K562 (cell line): ENCODE results near the gene MLLT3. TPM values are rescaled to one million over a fixed set of nuclear protein-coding genes. Genes with fewer than 3 reads are reported as not detected.

Source experiments
- ATAC-seq: fragments of 200-7000 bp; cut with Tn5 transposase; 3 replicates; pipeline ENCODE4 v1.9.1; 2020; ENCODE audit warnings: moderate library complexity
- BruUV-seq: library from RNA; stranded (reverse); fragments of 400-500 nt; replicated peaks from 2 replicates; lab custom pipeline; 2021; lab: Mats Ljungman, UMichigan
- CTCF ChIA-PET: fragments of 300-600 bp; formaldehyde crosslinking; extraction: SDS; loops from one replicate; lab custom pipeline; 2021; ENCODE audit warnings: low intra/inter-chr PET ratio; lab: Yijun Ruan, JAX
- POLR2A ChIA-PET: fragments of 300-600, 350-650 bp; sonication (Branson Sonifier 250); formaldehyde crosslinking; extraction: SDS; loops from one replicate; lab custom pipeline; 2021; ENCODE audit warnings: antibody characterized with exemption, inconsistent platforms; lab: Yijun Ruan, JAX
- DNase-seq, 4 experiments: peaks; one replicate each; pipeline versions ENCODE4 v3.0.0 to v3.0.0-alpha.2; 2011 to 2018; ENCODE audit warnings: low spot score in 3 of 4, mixed read lengths in 3 of 4; ENCODE audit errors: extremely low read depth in 1 of 4
- FAIRE-seq: peaks from 2 replicates; lab custom pipeline; 2011; peaks lifted over from hg19 to GRCh38; lab: Jason Lieb, UNC
- H2AFZ ChIP-seq: 2 replicates; pipeline ENCODE4 v1.6.0; 2011; ENCODE audit warnings: low read depth, low read length, control low read depth, inconsistent platforms
- H3K27ac ChIP-seq: fragments of 200-600 bp; 3 replicates; pipeline ENCODE4 v1.8.0; 2011; ENCODE audit warnings: low read depth, mild to moderate bottlenecking, control low read depth, inconsistent platforms, low read length, moderate library complexity, mixed read lengths; ENCODE audit errors: extremely low read depth
- H3K27me3 ChIP-seq, 2 experiments: fragments of 300-600 bp in 1 of 2; 2 replicates in 1 of 2; 3 replicates in 1 of 2; pipeline versions ENCODE4 v1.6.0 to v1.8.0; 2011; ENCODE audit warnings: inconsistent platforms in 2 of 2, low read length in 2 of 2, mild to moderate bottlenecking in 1 of 2, mixed read lengths in 1 of 2, moderate library complexity in 1 of 2; ENCODE audit not compliant: control insufficient read depth in 2 of 2, insufficient read depth in 2 of 2
- H3K36me3 ChIP-seq: fragments of 300-600 bp; 3 replicates; pipeline ENCODE4 v1.8.0; 2011; ENCODE audit warnings: mild to moderate bottlenecking, low read length, inconsistent platforms; ENCODE audit not compliant: control insufficient read depth, insufficient read depth
- H3K4me1 ChIP-seq, 2 experiments: fragments of 200-600 bp in 1 of 2; replicated peaks in 1 of 2; 2 replicates in 1 of 2; 3 replicates in 1 of 2; pipeline versions ENCODE4 v1.5.1 to v1.8.0; 2011; ENCODE audit warnings: inconsistent platforms in 2 of 2, low read length in 2 of 2, mild to moderate bottlenecking in 1 of 2, mixed read lengths in 1 of 2, moderate library complexity in 1 of 2; ENCODE audit not compliant: control insufficient read depth in 2 of 2, insufficient read depth in 2 of 2
- H3K4me2 ChIP-seq: 2 replicates; pipeline ENCODE4 v1.6.1; 2011; ENCODE audit warnings: low read length, control low read depth, inconsistent platforms, mixed read lengths; ENCODE audit not compliant: insufficient read depth
- H3K4me3 ChIP-seq: fragments of 200-600 bp; sonication (generic), shearing (Covaris generic); 2 replicates; pipeline ENCODE4 v1.5.1; 2016; ENCODE audit warnings: control low read depth, inconsistent platforms
- H3K79me2 ChIP-seq: fragments of 200-600 bp; 3 replicates; pipeline ENCODE4 v1.8.0; 2011; ENCODE audit warnings: low read length, inconsistent platforms; ENCODE audit not compliant: control insufficient read depth, insufficient read depth
- H3K9ac ChIP-seq, 2 experiments: 2 replicates each; pipeline versions ENCODE4 v1.6.0 to v1.6.1; 2011; ENCODE audit warnings: low read depth in 2 of 2, low read length in 2 of 2, control low read depth in 1 of 2, inconsistent platforms in 1 of 2, mild to moderate bottlenecking in 1 of 2, mixed read lengths in 1 of 2; ENCODE audit not compliant: insufficient read depth in 1 of 2
- H3K9me1 ChIP-seq: one replicate; pipeline ENCODE4 v1.6.0; 2011; ENCODE audit warnings: inconsistent platforms, mild to moderate bottlenecking, low read length, moderate library complexity; ENCODE audit not compliant: control insufficient read depth, insufficient read depth
- H3K9me3 ChIP-seq: replicated peaks from 2 replicates; pipeline ENCODE4 v1.5.1; 2011; ENCODE audit warnings: low read depth, low read length, inconsistent platforms; ENCODE audit not compliant: control insufficient read depth, insufficient read depth
- H4K20me1 ChIP-seq: replicated peaks from 2 replicates; pipeline ENCODE4 v1.6.1; 2011; ENCODE audit warnings: low read length, inconsistent platforms, mixed read lengths; ENCODE audit not compliant: control insufficient read depth, insufficient read depth
- ATF7 ChIP-seq: fragments of 450-650 bp; IDR thresholded peaks from 2 replicates; pipeline ENCODE4 v1.7.1; 2014; ENCODE audit warnings: mild to moderate bottlenecking, moderate library complexity
- KDM1A ChIP-seq, 2 experiments: fragments of 450-650 bp; IDR thresholded peaks; 2 replicates each; pipeline ENCODE4 v1.6.1; 2016; ENCODE audit warnings: mild to moderate bottlenecking in 2 of 2
- NBN ChIP-seq: fragments of 450-650 bp; IDR thresholded peaks from 2 replicates; pipeline ENCODE4 v1.6.1; 2016; ENCODE audit warnings: low read depth, mild to moderate bottlenecking
- OTX1 ChIP-seq: fragments of 450-650 bp; formaldehyde crosslinking; IDR thresholded peaks from 2 replicates; pipeline ENCODE4 v1.4.0; 2022; ENCODE audit warnings: mild to moderate bottlenecking
- WHSC1 ChIP-seq: IDR thresholded peaks from one replicate; pipeline ENCODE4 v1.6.1; 2012; ENCODE audit warnings: low read length, control low read depth, inconsistent platforms
- WGBS: fragments of 100-300 bp; shearing (Covaris generic); methylation state at CpG from one replicate; pipeline ENCODE4 v1.1.6; 2016; ENCODE audit warnings: low coverage, mixed read lengths; ENCODE audit not compliant: insufficient coverage; ENCODE audit errors: missing lambda C conversion rate; 5-methylcytosine and 5-hydroxymethylcytosine counted together
- in situ Hi-C: fragments of 300-500 bp; cut with MboI; formaldehyde crosslinking; loops from 4 replicates; pipeline ENCODE4 v1.15.0; 2018; ENCODE audit warnings: inconsistent platforms, mixed read lengths
- intact Hi-C: fragments of 100-400 bp; cut with micrococcal nuclease; formaldehyde crosslinking; loops from 2 replicates; pipeline ENCODE4 v1.14.2; 2022
- polyA plus RNA-seq, 8 experiments: library from polyadenylated mRNA; depleted of rRNA in 4 of 8; stranded (reverse) in 5 of 8; unstranded in 3 of 8; fragments of >200 nt; fragmentation: Nextera tagmentation in 2 of 8; fragmentation: Illumina TruSeq in 1 of 8; extraction: Ambion mirVana in 2 of 8; extraction: Trizol in 1 of 8; gene quantifications; 2 replicates each; pipeline versions ENCODE4 v1.2.1 to v1.2.3, GENCODE V29; 2011 to 2014; ENCODE audit warnings: inconsistent platforms in 1 of 8, missing spikeins in 1 of 8
- total RNA-seq, 7 experiments: library from RNA; depleted of rRNA in 6 of 7; stranded (reverse); fragments of >200 nt in 6 of 7; fragmentation: Illumina TruSeq in 2 of 7; extraction: Trizol in 2 of 7; gene quantifications; 2 replicates each; pipeline versions ENCODE4 v1.2.1 to v1.2.3, GENCODE V29; 2011 to 2021; ENCODE audit warnings: low replicate concordance in 1 of 7
- TF ChIP-seq, protein P1 (sequence below), 2 experiments: fragments of 450-650 bp in 1 of 2; IDR thresholded peaks; 2 replicates each; pipeline ENCODE4 v1.6.1; 2011 to 2017; ENCODE audit warnings: low read depth in 2 of 2, antibody characterized with exemption in 1 of 2, borderline replicate concordance in 1 of 2, low read length in 1 of 2, mild to moderate bottlenecking in 1 of 2, mixed read lengths in 1 of 2; ENCODE audit not compliant: control insufficient read depth in 1 of 2
- TF ChIP-seq, protein P2 (sequence below): fragments of 450-650 bp; IDR thresholded peaks from 2 replicates; pipeline ENCODE4 v1.6.1; 2016; ENCODE audit warnings: mild to moderate bottlenecking, moderate library complexity

The MLLT3 gene
- total and polyA plus RNA-seq, 9 of the 15 experiments (the other 6 are each of a cell fraction or from before 2014, with no cell fraction given): 0.07 to 0.42 (median 0.22) TPM; not detected in 4

DNA sequence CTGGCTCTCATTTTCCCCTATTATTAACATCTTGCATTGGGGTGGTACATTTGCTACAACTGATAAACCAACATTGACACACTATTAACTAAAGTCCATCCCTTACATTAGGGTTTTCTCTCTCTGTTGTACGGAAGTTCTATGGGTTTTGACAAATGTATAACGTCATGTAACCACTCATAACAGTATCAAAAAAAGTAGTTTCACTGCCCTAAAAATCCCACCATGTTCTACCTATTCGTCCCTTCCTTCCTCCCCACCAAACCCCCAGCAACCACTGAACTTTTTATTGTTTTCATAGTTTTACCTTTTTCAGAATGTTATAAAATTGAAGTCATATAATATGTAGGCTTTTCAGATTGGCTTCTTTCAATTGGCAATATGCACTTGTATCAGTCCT, 40.1 kb downstream of the MLLT3 start:
- Histone ChIP-seq H3K27ac (no peak overlapping the region), H3K36me3 (no peaks in the 10 kb centered on the region), H3K4me1 (no peaks in the 10 kb centered on the region), H3K9me3 (no peaks in the 10 kb centered on the region), H3K4me3 (no peak overlapping the region), H4K20me1 (no peaks in the 10 kb centered on the region)
- no peak for DNase-seq
- CTCF ChIA-PET: no interaction called here
- in situ Hi-C loops: no loop called here
- WGBS: 2% methylated on average over 3 of the region's 3 CpGs
- TF ChIP-seq, protein P1, sequence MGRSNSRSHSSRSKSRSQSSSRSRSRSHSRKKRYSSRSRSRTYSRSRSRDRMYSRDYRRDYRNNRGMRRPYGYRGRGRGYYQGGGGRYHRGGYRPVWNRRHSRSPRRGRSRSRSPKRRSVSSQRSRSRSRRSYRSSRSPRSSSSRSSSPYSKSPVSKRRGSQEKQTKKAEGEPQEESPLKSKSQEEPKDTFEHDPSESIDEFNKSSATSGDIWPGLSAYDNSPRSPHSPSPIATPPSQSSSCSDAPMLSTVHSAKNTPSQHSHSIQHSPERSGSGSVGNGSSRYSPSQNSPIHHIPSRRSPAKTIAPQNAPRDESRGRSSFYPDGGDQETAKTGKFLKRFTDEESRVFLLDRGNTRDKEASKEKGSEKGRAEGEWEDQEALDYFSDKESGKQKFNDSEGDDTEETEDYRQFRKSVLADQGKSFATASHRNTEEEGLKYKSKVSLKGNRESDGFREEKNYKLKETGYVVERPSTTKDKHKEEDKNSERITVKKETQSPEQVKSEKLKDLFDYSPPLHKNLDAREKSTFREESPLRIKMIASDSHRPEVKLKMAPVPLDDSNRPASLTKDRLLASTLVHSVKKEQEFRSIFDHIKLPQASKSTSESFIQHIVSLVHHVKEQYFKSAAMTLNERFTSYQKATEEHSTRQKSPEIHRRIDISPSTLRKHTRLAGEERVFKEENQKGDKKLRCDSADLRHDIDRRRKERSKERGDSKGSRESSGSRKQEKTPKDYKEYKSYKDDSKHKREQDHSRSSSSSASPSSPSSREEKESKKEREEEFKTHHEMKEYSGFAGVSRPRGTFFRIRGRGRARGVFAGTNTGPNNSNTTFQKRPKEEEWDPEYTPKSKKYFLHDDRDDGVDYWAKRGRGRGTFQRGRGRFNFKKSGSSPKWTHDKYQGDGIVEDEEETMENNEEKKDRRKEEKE (IDR thresholded peaks at IDR 0.05; ENCODE audit: borderline replicate concordance in 1 of 2, control insufficient read depth in 1 of 2, low read depth in 2 of 2, low read length in 1 of 2): no peak
- TF ChIP-seq ATF7: no peak
- TF ChIP-seq OTX1 (CRISPR knock-in tag): no peak
- TF ChIP-seq KDM1A (IDR thresholded peaks at IDR 0.05): no peak
- TF ChIP-seq, protein P2, sequence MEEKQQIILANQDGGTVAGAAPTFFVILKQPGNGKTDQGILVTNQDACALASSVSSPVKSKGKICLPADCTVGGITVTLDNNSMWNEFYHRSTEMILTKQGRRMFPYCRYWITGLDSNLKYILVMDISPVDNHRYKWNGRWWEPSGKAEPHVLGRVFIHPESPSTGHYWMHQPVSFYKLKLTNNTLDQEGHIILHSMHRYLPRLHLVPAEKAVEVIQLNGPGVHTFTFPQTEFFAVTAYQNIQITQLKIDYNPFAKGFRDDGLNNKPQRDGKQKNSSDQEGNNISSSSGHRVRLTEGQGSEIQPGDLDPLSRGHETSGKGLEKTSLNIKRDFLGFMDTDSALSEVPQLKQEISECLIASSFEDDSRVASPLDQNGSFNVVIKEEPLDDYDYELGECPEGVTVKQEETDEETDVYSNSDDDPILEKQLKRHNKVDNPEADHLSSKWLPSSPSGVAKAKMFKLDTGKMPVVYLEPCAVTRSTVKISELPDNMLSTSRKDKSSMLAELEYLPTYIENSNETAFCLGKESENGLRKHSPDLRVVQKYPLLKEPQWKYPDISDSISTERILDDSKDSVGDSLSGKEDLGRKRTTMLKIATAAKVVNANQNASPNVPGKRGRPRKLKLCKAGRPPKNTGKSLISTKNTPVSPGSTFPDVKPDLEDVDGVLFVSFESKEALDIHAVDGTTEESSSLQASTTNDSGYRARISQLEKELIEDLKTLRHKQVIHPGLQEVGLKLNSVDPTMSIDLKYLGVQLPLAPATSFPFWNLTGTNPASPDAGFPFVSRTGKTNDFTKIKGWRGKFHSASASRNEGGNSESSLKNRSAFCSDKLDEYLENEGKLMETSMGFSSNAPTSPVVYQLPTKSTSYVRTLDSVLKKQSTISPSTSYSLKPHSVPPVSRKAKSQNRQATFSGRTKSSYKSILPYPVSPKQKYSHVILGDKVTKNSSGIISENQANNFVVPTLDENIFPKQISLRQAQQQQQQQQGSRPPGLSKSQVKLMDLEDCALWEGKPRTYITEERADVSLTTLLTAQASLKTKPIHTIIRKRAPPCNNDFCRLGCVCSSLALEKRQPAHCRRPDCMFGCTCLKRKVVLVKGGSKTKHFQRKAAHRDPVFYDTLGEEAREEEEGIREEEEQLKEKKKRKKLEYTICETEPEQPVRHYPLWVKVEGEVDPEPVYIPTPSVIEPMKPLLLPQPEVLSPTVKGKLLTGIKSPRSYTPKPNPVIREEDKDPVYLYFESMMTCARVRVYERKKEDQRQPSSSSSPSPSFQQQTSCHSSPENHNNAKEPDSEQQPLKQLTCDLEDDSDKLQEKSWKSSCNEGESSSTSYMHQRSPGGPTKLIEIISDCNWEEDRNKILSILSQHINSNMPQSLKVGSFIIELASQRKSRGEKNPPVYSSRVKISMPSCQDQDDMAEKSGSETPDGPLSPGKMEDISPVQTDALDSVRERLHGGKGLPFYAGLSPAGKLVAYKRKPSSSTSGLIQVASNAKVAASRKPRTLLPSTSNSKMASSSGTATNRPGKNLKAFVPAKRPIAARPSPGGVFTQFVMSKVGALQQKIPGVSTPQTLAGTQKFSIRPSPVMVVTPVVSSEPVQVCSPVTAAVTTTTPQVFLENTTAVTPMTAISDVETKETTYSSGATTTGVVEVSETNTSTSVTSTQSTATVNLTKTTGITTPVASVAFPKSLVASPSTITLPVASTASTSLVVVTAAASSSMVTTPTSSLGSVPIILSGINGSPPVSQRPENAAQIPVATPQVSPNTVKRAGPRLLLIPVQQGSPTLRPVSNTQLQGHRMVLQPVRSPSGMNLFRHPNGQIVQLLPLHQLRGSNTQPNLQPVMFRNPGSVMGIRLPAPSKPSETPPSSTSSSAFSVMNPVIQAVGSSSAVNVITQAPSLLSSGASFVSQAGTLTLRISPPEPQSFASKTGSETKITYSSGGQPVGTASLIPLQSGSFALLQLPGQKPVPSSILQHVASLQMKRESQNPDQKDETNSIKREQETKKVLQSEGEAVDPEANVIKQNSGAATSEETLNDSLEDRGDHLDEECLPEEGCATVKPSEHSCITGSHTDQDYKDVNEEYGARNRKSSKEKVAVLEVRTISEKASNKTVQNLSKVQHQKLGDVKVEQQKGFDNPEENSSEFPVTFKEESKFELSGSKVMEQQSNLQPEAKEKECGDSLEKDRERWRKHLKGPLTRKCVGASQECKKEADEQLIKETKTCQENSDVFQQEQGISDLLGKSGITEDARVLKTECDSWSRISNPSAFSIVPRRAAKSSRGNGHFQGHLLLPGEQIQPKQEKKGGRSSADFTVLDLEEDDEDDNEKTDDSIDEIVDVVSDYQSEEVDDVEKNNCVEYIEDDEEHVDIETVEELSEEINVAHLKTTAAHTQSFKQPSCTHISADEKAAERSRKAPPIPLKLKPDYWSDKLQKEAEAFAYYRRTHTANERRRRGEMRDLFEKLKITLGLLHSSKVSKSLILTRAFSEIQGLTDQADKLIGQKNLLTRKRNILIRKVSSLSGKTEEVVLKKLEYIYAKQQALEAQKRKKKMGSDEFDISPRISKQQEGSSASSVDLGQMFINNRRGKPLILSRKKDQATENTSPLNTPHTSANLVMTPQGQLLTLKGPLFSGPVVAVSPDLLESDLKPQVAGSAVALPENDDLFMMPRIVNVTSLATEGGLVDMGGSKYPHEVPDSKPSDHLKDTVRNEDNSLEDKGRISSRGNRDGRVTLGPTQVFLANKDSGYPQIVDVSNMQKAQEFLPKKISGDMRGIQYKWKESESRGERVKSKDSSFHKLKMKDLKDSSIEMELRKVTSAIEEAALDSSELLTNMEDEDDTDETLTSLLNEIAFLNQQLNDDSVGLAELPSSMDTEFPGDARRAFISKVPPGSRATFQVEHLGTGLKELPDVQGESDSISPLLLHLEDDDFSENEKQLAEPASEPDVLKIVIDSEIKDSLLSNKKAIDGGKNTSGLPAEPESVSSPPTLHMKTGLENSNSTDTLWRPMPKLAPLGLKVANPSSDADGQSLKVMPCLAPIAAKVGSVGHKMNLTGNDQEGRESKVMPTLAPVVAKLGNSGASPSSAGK: no peak
- TF ChIP-seq WHSC1: no peak
- TF ChIP-seq NBN: no peak
- TF ChIP-seq, all 486 proteins: peak for 0
- Histone ChIP-seq H2AFZ (no peak overlapping the region), H3K79me2 (no peaks in the 10 kb centered on the region), H3K4me2 (no peak overlapping the region), H3K9me1 (no peaks in the 10 kb centered on the region), H3K9ac (no peak overlapping the region), H3K27me3 (no peaks in the 10 kb centered on the region)
- no peak for FAIRE-seq
- no TSS peak for BruUV-seq
- no peak for ATAC-seq
- POLR2A ChIA-PET: no interaction called here
- intact Hi-C loops: no loop called here
